ENCODE data around the gene TIMM44. TPM values are rescaled to one million over a fixed set of nuclear protein-coding genes. Genes with fewer than 3 reads are reported as not detected.

TIMM44 gene
- total RNA-seq, 1 experiment from 2014 or later: 50.5 TPM

DNA sequence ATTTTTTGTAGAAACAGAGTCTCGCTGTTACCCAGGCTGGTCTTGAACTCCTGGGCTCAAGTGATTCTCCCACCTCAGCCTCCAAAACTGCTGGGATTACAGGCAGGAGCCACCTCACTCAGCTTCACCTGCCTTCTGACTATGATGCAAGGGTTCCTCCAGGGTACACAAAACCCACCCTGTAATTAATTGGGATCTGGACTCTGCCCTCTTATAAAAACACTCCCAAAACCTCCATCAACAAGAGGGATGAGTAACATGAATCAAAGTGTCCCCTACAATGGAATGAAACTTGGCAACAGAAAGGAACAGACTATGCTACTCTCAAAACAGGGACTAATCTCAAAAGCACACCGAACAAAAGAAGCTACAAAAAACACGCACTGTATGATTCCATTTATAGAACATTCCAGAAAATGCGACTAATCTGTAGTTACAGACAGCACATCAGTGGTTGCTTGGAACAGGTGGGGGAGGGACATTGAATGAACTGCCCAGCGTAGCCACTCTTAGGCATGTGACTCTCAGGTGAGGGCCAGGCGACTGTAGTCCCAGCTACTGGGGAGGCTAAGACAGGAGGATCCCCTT is 66.1 kb downstream of the TIMM44 start:
- no peak for DNase-seq (ENCODE audit: low read depth)

Other genes with a start within 250 kb of the TIMM44 start
- gene FCER2, start 241.5 kb downstream of the TIMM44 start, total RNA-seq (2014; rRNA removed): not detected in 2 replicates
- gene CLEC4G, start 211.6 kb downstream of the TIMM44 start, total RNA-seq (2014; rRNA removed): not detected in 2 replicates
- not detected in 2 replicates for gene CD209, start 196.1 kb downstream of the TIMM44 start, total RNA-seq (2014; rRNA removed)
- not detected in 2 replicates for gene CLEC4M, start 180.4 kb downstream of the TIMM44 start, total RNA-seq (2014; rRNA removed)
- gene EVI5L, start 113.4 kb downstream of the TIMM44 start, total RNA-seq (2014; rRNA removed): 19.5 and 21.5 TPM in 2 replicates
- gene PRR36, start 69.3 kb downstream of the TIMM44 start, total RNA-seq (2014; rRNA removed): not detected in 2 replicates
- gene LRRC8E, start 55.2 kb downstream of the TIMM44 start, total RNA-seq (2014; rRNA removed): 1.6 and 1.9 TPM in 2 replicates
- 9.8 and 13.0 TPM in 2 replicates for gene MAP2K7, start 39.8 kb downstream of the TIMM44 start, total RNA-seq (2014; rRNA removed)
- 1.9 and 3.5 TPM in 2 replicates for gene TGFBR3L, start 28.8 kb downstream of the TIMM44 start, total RNA-seq (2014; rRNA removed)
- 25.5 and 28.8 TPM in 2 replicates for gene SNAPC2, start 23.3 kb downstream of the TIMM44 start, total RNA-seq (2014; rRNA removed)
- gene CTXN1, start 17.5 kb downstream of the TIMM44 start, total RNA-seq (2014; rRNA removed): 1.6 and 3.2 TPM in 2 replicates
- 44.4 and 62.4 TPM in 2 replicates for gene ELAVL1, start 62.0 kb upstream of the TIMM44 start, total RNA-seq (2014; rRNA removed)
- gene CCL25, start 109.1 kb upstream of the TIMM44 start, total RNA-seq (2014; rRNA removed): not detected in 2 replicates
- gene FBN3, start 205.9 kb upstream of the TIMM44 start, total RNA-seq (2014; rRNA removed): not detected in 2 replicates